ENCODE results near the gene PACSIN2.

PACSIN2 gene

GRCh38 chr22:42945027-42945426 lies 69.9 kb downstream of the PACSIN2 start:
- no peak overlapping the region for H3K4me3 ChIP-seq (ENCODE audit: control insufficient read depth, low read depth, low read length)
- no peak for DNase-seq (ENCODE audit: low read depth)
- TF ChIP-seq, protein P1, sequence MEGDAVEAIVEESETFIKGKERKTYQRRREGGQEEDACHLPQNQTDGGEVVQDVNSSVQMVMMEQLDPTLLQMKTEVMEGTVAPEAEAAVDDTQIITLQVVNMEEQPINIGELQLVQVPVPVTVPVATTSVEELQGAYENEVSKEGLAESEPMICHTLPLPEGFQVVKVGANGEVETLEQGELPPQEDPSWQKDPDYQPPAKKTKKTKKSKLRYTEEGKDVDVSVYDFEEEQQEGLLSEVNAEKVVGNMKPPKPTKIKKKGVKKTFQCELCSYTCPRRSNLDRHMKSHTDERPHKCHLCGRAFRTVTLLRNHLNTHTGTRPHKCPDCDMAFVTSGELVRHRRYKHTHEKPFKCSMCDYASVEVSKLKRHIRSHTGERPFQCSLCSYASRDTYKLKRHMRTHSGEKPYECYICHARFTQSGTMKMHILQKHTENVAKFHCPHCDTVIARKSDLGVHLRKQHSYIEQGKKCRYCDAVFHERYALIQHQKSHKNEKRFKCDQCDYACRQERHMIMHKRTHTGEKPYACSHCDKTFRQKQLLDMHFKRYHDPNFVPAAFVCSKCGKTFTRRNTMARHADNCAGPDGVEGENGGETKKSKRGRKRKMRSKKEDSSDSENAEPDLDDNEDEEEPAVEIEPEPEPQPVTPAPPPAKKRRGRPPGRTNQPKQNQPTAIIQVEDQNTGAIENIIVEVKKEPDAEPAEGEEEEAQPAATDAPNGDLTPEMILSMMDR (IDR thresholded peaks at IDR 0.05; ENCODE audit: control insufficient read depth, insufficient read depth, low read depth, low read length, missing control alignments) = no peak

GRCh38 chr22:42944409-42944808 lies 70.5 kb downstream of the PACSIN2 start:
- no peak overlapping the region for H3K4me3 ChIP-seq (ENCODE audit: control insufficient read depth, low read depth, low read length)
- TF ChIP-seq, protein P1 (IDR thresholded peaks at IDR 0.05; ENCODE audit: control insufficient read depth, insufficient read depth, low read depth, low read length, missing control alignments) = no peak
- DNase-seq (ENCODE audit: low read depth) = no peak

DNA sequence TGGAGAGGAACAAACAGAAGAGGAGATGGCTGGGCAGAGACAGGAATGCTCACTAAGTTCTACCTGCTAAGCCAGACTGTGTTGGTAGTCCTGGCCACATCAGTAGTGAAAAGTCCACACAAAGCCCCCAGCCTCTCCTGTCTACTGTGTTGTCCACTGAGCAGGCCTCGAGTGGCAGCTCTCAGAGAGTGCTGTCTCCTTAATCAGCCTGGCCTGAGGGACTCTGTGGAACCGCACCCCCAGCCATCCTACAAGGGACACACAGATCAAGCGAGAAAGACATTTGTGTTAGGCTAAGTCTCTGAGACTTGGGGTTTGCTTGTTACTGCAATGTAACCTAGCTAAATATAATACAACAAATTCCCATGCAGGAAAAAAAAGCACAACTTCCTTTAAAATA lies 71.0 kb downstream of the PACSIN2 start:
- no peak for DNase-seq (ENCODE audit: low read depth)
- TF ChIP-seq, protein P1 (IDR thresholded peaks at IDR 0.05; ENCODE audit: control insufficient read depth, insufficient read depth, low read depth, low read length, missing control alignments) = no peak
- H3K4me3 ChIP-seq (ENCODE audit: control insufficient read depth, low read depth, low read length) = no peak overlapping the region

- H3K4me3 ChIP-seq (ENCODE audit: control insufficient read depth, low read depth, low read length) = no peak overlapping the region
- DNase-seq (ENCODE audit: low read depth) = no peak
- TF ChIP-seq, protein P1 (IDR thresholded peaks at IDR 0.05; ENCODE audit: control insufficient read depth, insufficient read depth, low read depth, low read length, missing control alignments) = no peak
Observed at GRCh38 chr22:42942351-42942750, 72.6 kb downstream of the PACSIN2 start.

DNA sequence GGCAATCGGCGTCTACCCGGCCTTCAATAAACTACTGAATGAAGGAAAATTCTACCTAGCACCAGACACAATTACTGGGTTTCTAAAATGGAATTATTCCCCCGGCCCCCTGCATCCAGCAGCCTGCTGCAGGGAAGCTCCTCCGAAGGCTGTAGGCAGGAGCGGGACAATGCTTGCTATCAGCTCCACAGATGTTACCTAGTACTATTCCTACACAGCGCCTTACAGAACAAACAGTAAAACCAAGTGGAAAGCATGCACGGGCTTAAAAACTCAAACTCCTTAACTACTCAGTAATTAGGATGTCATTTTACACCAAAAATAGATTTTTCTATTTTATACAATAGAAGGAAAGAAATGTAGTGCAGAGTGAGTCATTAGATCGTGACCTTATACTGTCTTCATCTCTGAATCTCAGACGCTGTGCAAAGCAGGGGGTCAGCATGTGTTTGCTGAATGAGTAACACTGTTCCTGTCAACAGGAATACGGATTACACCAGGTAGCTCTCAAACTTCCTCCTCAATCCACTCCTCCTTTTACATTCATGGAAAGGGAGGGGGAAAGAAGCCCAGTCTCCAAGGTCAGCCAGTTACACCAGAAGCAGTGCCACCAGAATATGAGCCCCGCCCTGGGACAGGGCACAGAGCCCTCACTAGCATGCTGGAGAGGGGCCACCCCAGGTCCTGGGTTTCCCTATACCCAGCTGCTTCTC lies 74.9 kb downstream of the PACSIN2 start:
- no peak overlapping the region for H3K4me3 ChIP-seq (ENCODE audit: control insufficient read depth, low read depth, low read length)
- TF ChIP-seq, protein P1 (IDR thresholded peaks at IDR 0.05; ENCODE audit: control insufficient read depth, insufficient read depth, low read depth, low read length, missing control alignments) = no peak
- no peak for DNase-seq (ENCODE audit: low read depth)

DNA sequence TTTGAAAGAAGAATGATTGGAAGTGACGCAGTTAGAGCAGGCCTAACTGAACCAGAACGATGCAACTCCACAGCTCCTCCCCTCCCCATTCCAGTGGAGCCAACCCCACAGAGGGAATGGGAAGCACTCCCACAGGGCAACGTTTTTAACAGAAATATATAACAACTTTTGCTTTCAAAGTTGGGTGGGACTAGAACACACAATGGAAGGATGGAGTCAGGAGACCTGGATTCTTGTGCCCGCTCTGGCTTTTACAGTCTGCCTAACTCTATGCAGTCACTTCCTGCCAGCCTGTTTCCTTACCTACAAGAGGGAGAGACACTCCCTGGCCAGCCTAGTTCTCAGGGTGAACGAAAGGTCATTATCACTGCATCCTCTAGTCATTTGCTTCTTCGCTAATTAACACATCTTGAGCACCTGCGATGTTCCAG lies 75.5 kb downstream of the PACSIN2 start:
- no peak for DNase-seq (ENCODE audit: low read depth)

More for the DNA sequence above, 75.5 kb downstream of the PACSIN2 start:
- no peak overlapping the region for H3K4me3 ChIP-seq (ENCODE audit: control insufficient read depth, low read depth, low read length)
- TF ChIP-seq, protein P1 (IDR thresholded peaks at IDR 0.05; ENCODE audit: control insufficient read depth, insufficient read depth, low read depth, low read length, missing control alignments) = no peak
